Upper lobe of right lung (tissue), 1 donor: ENCODE measurements around the gene KRTAP2-2. TPM values are rescaled to one million over a fixed set of nuclear protein-coding genes. Genes with fewer than 3 reads are reported as not detected.
"Not testable (repeated sequence)": the region's sequence is repeated elsewhere in the genome, so short reads cannot be mapped to it uniquely, and the experiment has no call there.

ENCODE experiments used
- ATAC-seq: fragments of 200-7000 bp; cut with Tn5 transposase; one replicate; pipeline ENCODE4 v1.9.1; 2020; ENCODE audit warnings: mild to moderate bottlenecking, moderate library complexity
- DNase-seq: peaks from one replicate; pipeline ENCODE4 v3.0.0-alpha.2; 2020
- H3K27ac ChIP-seq: fragments of 200-600 bp; one replicate; pipeline ENCODE4 v1.8.0; 2022
- H3K27me3 ChIP-seq: fragments of 200-600 bp; one replicate; pipeline ENCODE4 v1.8.0; 2022; ENCODE audit warnings: mild to moderate bottlenecking
- H3K36me3 ChIP-seq: fragments of 200-600 bp; one replicate; pipeline ENCODE4 v1.8.0; 2022
- H3K4me1 ChIP-seq: fragments of 200-600 bp; one replicate; pipeline ENCODE4 v1.8.0; 2022
- H3K4me3 ChIP-seq: fragments of 200-600 bp; one replicate; pipeline ENCODE4 v1.8.0; 2022; ENCODE audit warnings: mild to moderate bottlenecking
- H3K9me3 ChIP-seq: fragments of 200-600 bp; one replicate; pipeline ENCODE4 v1.8.0; 2022
- intact Hi-C: fragments of 100-400 bp; cut with DNase I; formaldehyde crosslinking; loops from one replicate; pipeline ENCODE4 v1.11.0; 2022
- total RNA-seq: library from RNA; stranded (reverse); fragmentation: NEBNext Ultra II Directional; extraction: Animal tissue kit (Norgen Biotek cat#: 25700); gene quantifications from one replicate; pipeline ENCODE4 v1.2.1, GENCODE V29; 2021
- TF ChIP-seq, protein P1 (sequence below): fragments of 200-600 bp; IDR thresholded peaks from one replicate; pipeline ENCODE4 v1.8.0; 2022; ENCODE audit warnings: antibody characterized with exemption
- donor health status: DM: no; HTN: yes; CAD: no; lungs with severe emphysema.

Gene KRTAP2-2
- total RNA-seq, 1 donor from 2014 or later, result not detected

DNA sequence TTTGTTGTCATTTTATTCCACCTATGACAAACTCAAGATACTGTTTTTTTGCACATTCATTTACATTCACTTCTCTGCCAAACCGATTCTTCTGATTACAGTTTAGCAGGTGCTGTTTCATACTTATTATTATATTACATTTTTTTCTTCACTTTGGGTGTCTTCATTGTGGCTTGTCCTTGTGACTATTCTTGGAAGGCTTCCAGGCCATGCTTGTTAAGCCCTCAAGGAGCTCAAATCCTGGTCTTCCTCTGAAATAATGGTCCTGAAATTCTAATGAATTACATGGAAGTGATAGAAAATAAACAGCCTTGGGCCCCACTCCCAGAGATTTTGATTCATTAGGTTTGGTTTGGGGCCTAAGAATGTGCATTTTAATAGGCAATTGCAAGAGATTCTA lies 9.3 kb upstream of the KRTAP2-2 start:
- Histone ChIP-seq H3K9me3 (no peaks in the 10 kb centered on the region), H3K27me3 (peaks cover 12% of the 10 kb centered on the region), H3K36me3 (no peaks in the 10 kb centered on the region), H3K4me1 (no peaks in the 10 kb centered on the region), H3K27ac (no peak overlapping the region), H3K4me3 (no peak overlapping the region)
- TF ChIP-seq, protein P1, sequence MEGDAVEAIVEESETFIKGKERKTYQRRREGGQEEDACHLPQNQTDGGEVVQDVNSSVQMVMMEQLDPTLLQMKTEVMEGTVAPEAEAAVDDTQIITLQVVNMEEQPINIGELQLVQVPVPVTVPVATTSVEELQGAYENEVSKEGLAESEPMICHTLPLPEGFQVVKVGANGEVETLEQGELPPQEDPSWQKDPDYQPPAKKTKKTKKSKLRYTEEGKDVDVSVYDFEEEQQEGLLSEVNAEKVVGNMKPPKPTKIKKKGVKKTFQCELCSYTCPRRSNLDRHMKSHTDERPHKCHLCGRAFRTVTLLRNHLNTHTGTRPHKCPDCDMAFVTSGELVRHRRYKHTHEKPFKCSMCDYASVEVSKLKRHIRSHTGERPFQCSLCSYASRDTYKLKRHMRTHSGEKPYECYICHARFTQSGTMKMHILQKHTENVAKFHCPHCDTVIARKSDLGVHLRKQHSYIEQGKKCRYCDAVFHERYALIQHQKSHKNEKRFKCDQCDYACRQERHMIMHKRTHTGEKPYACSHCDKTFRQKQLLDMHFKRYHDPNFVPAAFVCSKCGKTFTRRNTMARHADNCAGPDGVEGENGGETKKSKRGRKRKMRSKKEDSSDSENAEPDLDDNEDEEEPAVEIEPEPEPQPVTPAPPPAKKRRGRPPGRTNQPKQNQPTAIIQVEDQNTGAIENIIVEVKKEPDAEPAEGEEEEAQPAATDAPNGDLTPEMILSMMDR, result no peak
- intact Hi-C loops, result no loop called here
- ATAC-seq (no peak), DNase-seq (no peak)

GRCh38 chr17:41063449-41063848 lies 8.4 kb upstream of the KRTAP2-2 start:
- H3K4me1 ChIP-seq, result no peaks in the 10 kb centered on the region
- no peaks in the 10 kb centered on the region for H3K9me3 ChIP-seq
- DNase-seq (no peak), ATAC-seq (no peak)
- no peak overlapping the region for H3K4me3 ChIP-seq
- H3K27ac ChIP-seq, result no peak overlapping the region
- peaks cover 12% of the 10 kb centered on the region for H3K27me3 ChIP-seq
- intact Hi-C loops, result no loop called here
- no peaks in the 10 kb centered on the region for H3K36me3 ChIP-seq
- TF ChIP-seq, protein P1, result no peak

- ATAC-seq, result no peak
These were observed 6.9 kb upstream of the KRTAP2-2 start for GRCh38 chr17:41061964-41062363.

GRCh38 chr17:41060052-41060604 lies 5.1 kb upstream of the KRTAP2-2 start, which contains the start of gene KRTAP2-3:
Gene KRTAP2-3 (minus strand): TSS chr17:41060114. CDS start chr17:41060050, 64 bp downstream.
- ATAC-seq, result no peak
- no peak for DNase-seq
- Histone ChIP-seq H3K27me3 (peaks cover 12% of the 10 kb centered on the region), H3K4me3 (no peak within 1 kb of the TSS), H3K9me3 (no peaks in the 10 kb centered on the region), H3K4me1 (no peaks in the 10 kb centered on the region), H3K27ac (no peak within 1 kb of the TSS), H3K36me3 (no peaks in the 10 kb centered on the region)
- intact Hi-C loops, result no loop called here
- TF ChIP-seq, protein P1, result no peak

More at GRCh38 chr17:41061964-41062363, 6.9 kb upstream of the KRTAP2-2 start:
- Histone ChIP-seq H3K27ac (no peak overlapping the region), H3K9me3 (no peaks in the 10 kb centered on the region), H3K4me1 (no peaks in the 10 kb centered on the region), H3K27me3 (peaks cover 12% of the 10 kb centered on the region), H3K4me3 (no peak overlapping the region), H3K36me3 (no peaks in the 10 kb centered on the region)
- TF ChIP-seq, protein P1, result no peak
- no peak for DNase-seq
- intact Hi-C loops, result no loop called here

- H3K9me3 ChIP-seq, intact Hi-C loops, H3K4me3 ChIP-seq, DNase-seq, H3K27ac ChIP-seq, H3K4me1 ChIP-seq, H3K36me3 ChIP-seq: not testable (repeated sequence)
- H3K27me3 ChIP-seq, result peaks cover 12% of the 10 kb centered on the region
- peak; percentile 47 for ATAC-seq
These were observed 4.4 kb upstream of the KRTAP2-2 start for GRCh38 chr17:41059276-41060051.

DNA sequence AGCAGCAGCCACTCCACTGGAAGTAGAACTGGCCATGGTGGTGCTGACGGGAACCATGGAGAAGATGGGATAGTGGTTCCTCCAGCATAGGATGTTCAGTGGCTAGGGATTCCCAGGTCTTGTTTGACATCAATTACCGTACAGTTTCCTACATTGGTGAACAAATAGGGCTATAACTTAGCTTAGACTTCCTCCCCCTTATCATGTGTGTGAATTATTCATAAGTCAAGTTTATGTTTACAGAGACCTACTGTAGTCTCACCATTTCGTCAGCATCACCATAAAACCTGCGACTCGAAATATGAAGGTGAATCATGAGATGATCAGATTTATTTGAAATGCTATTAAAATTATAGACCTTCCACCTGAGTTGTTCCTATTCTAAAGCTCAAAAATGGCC lies 3.7 kb upstream of the KRTAP2-2 start:
- TF ChIP-seq, protein P1, result no peak
- intact Hi-C loops, result no loop called here
- Histone ChIP-seq H3K27me3 (peaks cover 12% of the 10 kb centered on the region), H3K27ac (no peak overlapping the region), H3K4me3 (no peak overlapping the region), H3K4me1 (no peaks in the 10 kb centered on the region), H3K36me3 (no peaks in the 10 kb centered on the region), H3K9me3 (no peaks in the 10 kb centered on the region)
- DNase-seq (no peak), ATAC-seq (no peak)
